Measurements from ENCODE around the gene CACNA2D2. TPM values are rescaled to one million over a fixed set of nuclear protein-coding genes. Genes with fewer than 3 reads are reported as not detected.

The CACNA2D2 gene
- total RNA-seq, 1 donor from 2014 or later: 0.53 TPM

DNA sequence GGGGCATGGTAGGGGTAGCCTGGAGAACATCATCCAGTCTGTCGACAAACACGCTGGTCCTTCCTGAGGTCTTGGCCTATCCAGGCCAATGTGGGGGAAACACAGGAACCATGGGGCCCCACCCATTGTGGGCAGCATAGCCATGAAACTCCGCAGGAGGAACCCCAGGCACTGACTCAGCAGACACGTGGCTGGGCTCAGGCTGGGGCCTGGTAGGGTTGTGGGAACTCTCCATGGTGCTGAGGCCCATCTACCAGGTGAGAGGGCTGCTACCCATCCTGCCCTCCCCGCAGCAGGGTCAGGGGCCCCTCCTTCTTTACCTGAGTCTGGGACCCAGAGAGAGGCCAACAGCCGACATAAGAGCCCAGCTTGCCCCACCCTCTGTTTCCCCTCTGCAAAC is 22.6 kb upstream of the CACNA2D2 start:
- H3K9me3 Mint-ChIP-seq: no peaks in the 10 kb centered on the region
- DNase-seq: no peak
- H3K4me3 Mint-ChIP-seq: no peak overlapping the region
- no peak overlapping the region for H3K27ac Mint-ChIP-seq
- intact Hi-C loops (cut with micrococcal nuclease): no loop called here
- TF ChIP-seq, protein P1, sequence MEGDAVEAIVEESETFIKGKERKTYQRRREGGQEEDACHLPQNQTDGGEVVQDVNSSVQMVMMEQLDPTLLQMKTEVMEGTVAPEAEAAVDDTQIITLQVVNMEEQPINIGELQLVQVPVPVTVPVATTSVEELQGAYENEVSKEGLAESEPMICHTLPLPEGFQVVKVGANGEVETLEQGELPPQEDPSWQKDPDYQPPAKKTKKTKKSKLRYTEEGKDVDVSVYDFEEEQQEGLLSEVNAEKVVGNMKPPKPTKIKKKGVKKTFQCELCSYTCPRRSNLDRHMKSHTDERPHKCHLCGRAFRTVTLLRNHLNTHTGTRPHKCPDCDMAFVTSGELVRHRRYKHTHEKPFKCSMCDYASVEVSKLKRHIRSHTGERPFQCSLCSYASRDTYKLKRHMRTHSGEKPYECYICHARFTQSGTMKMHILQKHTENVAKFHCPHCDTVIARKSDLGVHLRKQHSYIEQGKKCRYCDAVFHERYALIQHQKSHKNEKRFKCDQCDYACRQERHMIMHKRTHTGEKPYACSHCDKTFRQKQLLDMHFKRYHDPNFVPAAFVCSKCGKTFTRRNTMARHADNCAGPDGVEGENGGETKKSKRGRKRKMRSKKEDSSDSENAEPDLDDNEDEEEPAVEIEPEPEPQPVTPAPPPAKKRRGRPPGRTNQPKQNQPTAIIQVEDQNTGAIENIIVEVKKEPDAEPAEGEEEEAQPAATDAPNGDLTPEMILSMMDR (IDR thresholded peaks at IDR 0.05): no peak
- peaks cover 21% of the 10 kb centered on the region for H3K27me3 Mint-ChIP-seq
- POLR2A ChIA-PET: no interaction called here
- no peaks in the 10 kb centered on the region for H3K36me3 Mint-ChIP-seq (ENCODE audit: low read depth)
- CTCF ChIA-PET: no interaction called here
- H3K4me1 Mint-ChIP-seq: no peaks in the 10 kb centered on the region
- ATAC-seq (ENCODE audit: low read depth): peak; percentile 61

GRCh38 chr3:50525191-50525910 is 21.9 kb upstream of the CACNA2D2 start:
- intact Hi-C loops (cut with micrococcal nuclease): no loop called here
- POLR2A ChIA-PET: no interaction called here
- H3K4me1 Mint-ChIP-seq: no peaks in the 10 kb centered on the region
- CTCF ChIA-PET: no interaction called here
- ATAC-seq (ENCODE audit: low read depth) (no peak), DNase-seq (no peak)
- no peaks in the 10 kb centered on the region for H3K9me3 Mint-ChIP-seq
- TF ChIP-seq, protein P1 (IDR thresholded peaks at IDR 0.05): no peak
- peaks cover 19% of the 10 kb centered on the region for H3K27me3 Mint-ChIP-seq
- H3K4me3 Mint-ChIP-seq: no peak overlapping the region
- no peaks in the 10 kb centered on the region for H3K36me3 Mint-ChIP-seq (ENCODE audit: low read depth)
- H3K27ac Mint-ChIP-seq: no peak overlapping the region

DNA sequence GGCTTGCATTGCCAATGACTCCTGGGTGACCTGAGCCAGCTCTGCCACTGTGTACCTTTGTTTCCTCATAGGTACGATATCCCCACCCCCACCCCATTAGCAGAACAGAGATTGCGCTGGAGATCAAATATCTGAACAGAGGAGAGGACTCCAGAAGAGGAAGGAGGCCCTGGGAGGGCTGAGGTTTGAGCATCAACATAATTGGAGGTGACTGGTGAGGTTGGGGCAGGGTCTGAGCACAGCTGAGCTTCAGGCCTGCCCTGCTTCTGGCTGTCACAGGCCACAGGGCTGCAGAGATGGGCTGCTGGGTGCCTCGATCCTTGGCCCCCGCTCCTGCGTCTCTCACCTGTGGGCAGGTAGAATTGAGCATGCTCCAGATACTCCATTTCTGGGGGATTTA is 21.3 kb upstream of the CACNA2D2 start:
- Mint-ChIP-seq H3K9me3 (no peaks in the 10 kb centered on the region), H3K4me1 (no peaks in the 10 kb centered on the region), H3K27ac (no peak overlapping the region), H3K27me3 (peaks cover 17% of the 10 kb centered on the region), H3K36me3 (ENCODE audit: low read depth) (no peaks in the 10 kb centered on the region), H3K4me3 (no peak overlapping the region)
- intact Hi-C loops (cut with micrococcal nuclease): no loop called here
- TF ChIP-seq, protein P1 (IDR thresholded peaks at IDR 0.05): no peak
- POLR2A ChIA-PET: no interaction called here
- ATAC-seq (ENCODE audit: low read depth): no peak
- DNase-seq: no peak
- CTCF ChIA-PET: no interaction called here

GRCh38 chr3:50523279-50523811 is 19.9 kb upstream of the CACNA2D2 start:
- CTCF ChIA-PET: interaction anchor here (0.6 to 1.4 kb wide), 3 partner anchors 19 to 331 kb away, joined by 3 to 6 read pairs (median 3); no protein-coding TSS in a partner anchor
- TF ChIP-seq, protein P1 (IDR thresholded peaks at IDR 0.05): no peak
- H3K9me3 Mint-ChIP-seq: no peaks in the 10 kb centered on the region
- H3K36me3 Mint-ChIP-seq (ENCODE audit: low read depth): no peaks in the 10 kb centered on the region
- H3K27me3 Mint-ChIP-seq: peaks cover 10% of the 10 kb centered on the region
- ATAC-seq (ENCODE audit: low read depth) (no peak), DNase-seq (no peak)
- no peak overlapping the region for H3K27ac Mint-ChIP-seq
- intact Hi-C loops (cut with micrococcal nuclease): no loop called here
- H3K4me1 Mint-ChIP-seq: peaks cover 3% of the 10 kb centered on the region
- POLR2A ChIA-PET: no interaction called here
- no peak overlapping the region for H3K4me3 Mint-ChIP-seq

DNA sequence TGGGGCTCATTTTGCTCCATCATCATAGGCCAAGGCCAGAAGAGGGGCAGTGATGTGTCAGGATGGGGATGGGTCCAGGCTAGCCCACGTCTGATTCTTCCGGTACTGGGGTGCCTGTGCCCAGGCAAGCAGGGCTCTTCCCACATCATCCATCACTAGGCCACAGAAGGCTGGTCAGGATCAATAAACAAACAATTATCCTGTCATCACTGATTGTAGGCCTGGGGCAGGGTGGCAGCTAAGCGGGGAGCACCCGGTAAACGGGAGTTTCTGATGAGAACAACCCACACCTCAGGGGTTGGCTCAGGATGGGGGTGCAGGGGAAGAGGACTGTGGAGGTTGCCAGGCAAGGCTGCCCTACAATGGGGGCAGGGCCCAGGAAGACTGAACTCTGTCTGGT is 18.1 kb upstream of the CACNA2D2 start:
- intact Hi-C loops (cut with micrococcal nuclease): no loop called here
- no peak for DNase-seq
- Mint-ChIP-seq H3K4me3 (no peak overlapping the region), H3K9me3 (no peaks in the 10 kb centered on the region), H3K27me3 (peaks cover 3% of the 10 kb centered on the region), H3K4me1 (peaks cover 7% of the 10 kb centered on the region), H3K36me3 (ENCODE audit: low read depth) (no peaks in the 10 kb centered on the region), H3K27ac (no peak overlapping the region)
- POLR2A ChIA-PET: no interaction called here
- no peak for ATAC-seq (ENCODE audit: low read depth)
- TF ChIP-seq, protein P1 (IDR thresholded peaks at IDR 0.05): no peak
- CTCF ChIA-PET: interaction anchor here (0.9 kb wide), 1 partner anchor 21 kb away, joined by 3 read pairs; no protein-coding TSS in a partner anchor

Measured in activated B cell treated with CpG ODN at 0.5 μM for 24 hours (primary cell).